ENCODE data around the gene PSMD1.

DNA sequence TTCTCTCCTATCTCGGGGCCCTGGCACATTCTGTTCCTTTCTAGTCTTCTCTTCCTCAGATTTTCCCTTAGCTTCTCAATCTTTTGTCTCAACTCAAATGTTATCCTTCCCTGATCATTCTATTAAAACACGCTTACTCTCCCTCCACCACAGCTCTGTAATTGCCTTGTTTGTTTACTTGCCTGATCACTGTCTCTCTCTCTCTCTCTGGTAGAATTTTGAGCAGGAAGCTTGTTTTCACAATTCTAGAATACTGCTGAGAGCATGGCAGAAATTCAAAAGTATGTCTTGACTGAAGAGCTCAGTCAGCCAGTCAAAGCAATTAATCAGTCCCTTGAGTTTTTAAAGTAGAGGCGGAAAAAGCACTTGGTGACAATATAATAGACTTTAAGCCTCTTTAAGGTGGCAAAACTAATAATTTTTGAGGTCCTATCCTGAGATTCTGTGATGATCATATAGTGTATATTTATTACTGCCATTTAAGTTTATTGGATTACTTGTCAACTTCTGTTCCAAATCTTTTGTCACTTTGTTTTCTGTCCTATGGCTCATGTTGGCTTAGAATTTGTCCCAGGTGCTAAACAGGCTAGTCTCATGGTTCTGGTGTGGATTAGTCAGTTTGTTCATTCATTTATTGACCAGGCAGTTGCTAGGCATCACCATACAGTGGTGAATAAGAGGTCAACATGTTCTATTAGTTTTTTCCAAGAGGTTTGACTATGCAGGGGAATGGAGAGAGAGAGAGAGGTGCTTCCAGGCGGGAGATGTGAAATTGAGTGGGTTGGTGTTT lies 2.3 kb downstream of the PSMD1 start:
- TF ChIP-seq, protein P1, sequence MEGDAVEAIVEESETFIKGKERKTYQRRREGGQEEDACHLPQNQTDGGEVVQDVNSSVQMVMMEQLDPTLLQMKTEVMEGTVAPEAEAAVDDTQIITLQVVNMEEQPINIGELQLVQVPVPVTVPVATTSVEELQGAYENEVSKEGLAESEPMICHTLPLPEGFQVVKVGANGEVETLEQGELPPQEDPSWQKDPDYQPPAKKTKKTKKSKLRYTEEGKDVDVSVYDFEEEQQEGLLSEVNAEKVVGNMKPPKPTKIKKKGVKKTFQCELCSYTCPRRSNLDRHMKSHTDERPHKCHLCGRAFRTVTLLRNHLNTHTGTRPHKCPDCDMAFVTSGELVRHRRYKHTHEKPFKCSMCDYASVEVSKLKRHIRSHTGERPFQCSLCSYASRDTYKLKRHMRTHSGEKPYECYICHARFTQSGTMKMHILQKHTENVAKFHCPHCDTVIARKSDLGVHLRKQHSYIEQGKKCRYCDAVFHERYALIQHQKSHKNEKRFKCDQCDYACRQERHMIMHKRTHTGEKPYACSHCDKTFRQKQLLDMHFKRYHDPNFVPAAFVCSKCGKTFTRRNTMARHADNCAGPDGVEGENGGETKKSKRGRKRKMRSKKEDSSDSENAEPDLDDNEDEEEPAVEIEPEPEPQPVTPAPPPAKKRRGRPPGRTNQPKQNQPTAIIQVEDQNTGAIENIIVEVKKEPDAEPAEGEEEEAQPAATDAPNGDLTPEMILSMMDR (IDR thresholded peaks at IDR 0.05), result no peak
- TF ChIP-seq POLR2A (IDR thresholded peaks at IDR 0.05), result no peak
- TF ChIP-seq EP300 (IDR thresholded peaks at IDR 0.05; ENCODE audit: low read depth), result no peak
- no peak for TF ChIP-seq POLR2AphosphoS5 (IDR thresholded peaks at IDR 0.05)
